WTC11 (cell line): Measurements from ENCODE around the gene MAP3K6. TPM values are rescaled to one million over a fixed set of nuclear protein-coding genes. Genes with fewer than 3 reads are reported as not detected.

ENCODE experiments used
- ATAC-seq: fragments of 200-7000 bp; cut with Tn5 transposase; 2 replicates; pipeline ENCODE4 v1.10.0; 2021; ENCODE audit warnings: mild to moderate bottlenecking, moderate library complexity
- CTCF ChIA-PET: fragments of 300-600 bp; sonication (Branson Sonifier 250); formaldehyde crosslinking; loops from one replicate; lab custom pipeline; 2021; ENCODE audit warnings: antibody characterized with exemption; lab: Charles Lee
- POLR2A ChIA-PET: fragments of 350-600 bp; sonication (Branson Sonifier 250); formaldehyde crosslinking; loops from one replicate; lab custom pipeline; 2021; ENCODE audit warnings: antibody characterized with exemption; lab: Charles Lee
- DNase-seq: peaks from one replicate; pipeline ENCODE4 v3.0.0; 2021; ENCODE audit warnings: low spot score
- H3K27ac Mint-ChIP-seq: 2 replicates; pipeline ENCODE4 v1.8.0; 2021; ENCODE audit warnings: mixed read lengths
- H3K27me3 Mint-ChIP-seq: 2 replicates; pipeline ENCODE4 v1.8.0; 2021; ENCODE audit warnings: low read depth, mild to moderate bottlenecking, moderate library complexity, mixed read lengths
- H3K36me3 Mint-ChIP-seq: 2 replicates; pipeline ENCODE4 v1.8.0; 2021; ENCODE audit warnings: mixed read lengths
- H3K4me1 Mint-ChIP-seq: 2 replicates; pipeline ENCODE4 v1.8.0; 2022; ENCODE audit warnings: mixed read lengths
- H3K4me3 Mint-ChIP-seq: 2 replicates; pipeline ENCODE4 v1.8.0; 2021; ENCODE audit warnings: mild to moderate bottlenecking, moderate library complexity, mixed read lengths
- H3K9me3 Mint-ChIP-seq: 2 replicates; pipeline ENCODE4 v1.8.0; 2021; ENCODE audit warnings: mixed read lengths
- CBFB ChIP-seq: sonication (generic); formaldehyde crosslinking; IDR thresholded peaks from 2 replicates; pipeline ENCODE4 v1.8.1; 2022; ENCODE audit warnings: mild to moderate bottlenecking, low read depth, missing genetic modification reagents
- CREM ChIP-seq: sonication (generic); formaldehyde crosslinking; IDR thresholded peaks from 2 replicates; pipeline ENCODE4 v1.8.1; 2022; ENCODE audit warnings: mild to moderate bottlenecking, missing genetic modification reagents, moderate library complexity
- ELF4 ChIP-seq: sonication (generic); formaldehyde crosslinking; IDR thresholded peaks from 2 replicates; pipeline ENCODE4 v1.8.1; 2022; ENCODE audit warnings: low read depth, mild to moderate bottlenecking, moderate library complexity, missing genetic modification reagents
- ESRRA ChIP-seq: sonication (generic); formaldehyde crosslinking; IDR thresholded peaks from 2 replicates; pipeline ENCODE4 v1.8.1; 2022; ENCODE audit warnings: mild to moderate bottlenecking, missing genetic modification reagents, borderline replicate concordance
- ETV6 ChIP-seq: sonication (generic); formaldehyde crosslinking; IDR thresholded peaks from 2 replicates; pipeline ENCODE4 v1.8.1; 2022; ENCODE audit warnings: mild to moderate bottlenecking, missing genetic modification reagents
- FOXK1 ChIP-seq: sonication (generic); formaldehyde crosslinking; IDR thresholded peaks from 2 replicates; pipeline ENCODE4 v1.8.0; 2022; ENCODE audit warnings: mild to moderate bottlenecking, moderate library complexity, missing genetic modification reagents
- FOXP1 ChIP-seq: sonication (generic); formaldehyde crosslinking; IDR thresholded peaks from 2 replicates; pipeline ENCODE4 v1.8.0; 2022; ENCODE audit warnings: missing genetic modification reagents, mild to moderate bottlenecking, moderate library complexity, borderline replicate concordance
- GTF2I ChIP-seq: fragments of 250-450 bp; sonication (Bioruptor Pico); conservative IDR thresholded peaks from 2 replicates; pipeline ENCODE4 v1.4.0; 2021; ENCODE audit warnings: mild to moderate bottlenecking
- NFATC4 ChIP-seq: fragments of 250-450 bp; sonication (Bioruptor Pico); IDR thresholded peaks from 2 replicates; pipeline ENCODE4 v1.9.0; 2021; ENCODE audit warnings: mild to moderate bottlenecking
- NFYB ChIP-seq: sonication (generic); formaldehyde crosslinking; conservative IDR thresholded peaks from 2 replicates; pipeline ENCODE4 v1.8.0; 2022; ENCODE audit warnings: low read depth, missing genetic modification reagents
- TEAD4 ChIP-seq: sonication (generic); formaldehyde crosslinking; IDR thresholded peaks from 2 replicates; pipeline ENCODE4 v1.8.0; 2022; ENCODE audit warnings: mild to moderate bottlenecking, missing genetic modification reagents
- ZNF396 ChIP-seq: fragments of 250-450 bp; sonication (Bioruptor Pico); IDR thresholded peaks from 2 replicates; pipeline ENCODE4 v1.8.0; 2021; ENCODE audit warnings: mild to moderate bottlenecking, moderate library complexity, borderline replicate concordance
- total RNA-seq: library from RNA; stranded (reverse); gene quantifications from 3 replicates; pipeline ENCODE4 v1.2.3, GENCODE V29; 2021
- TF ChIP-seq, protein P1 (sequence below): sonication (generic); formaldehyde crosslinking; conservative IDR thresholded peaks from 2 replicates; pipeline ENCODE4 v1.8.1; 2022; ENCODE audit warnings: mild to moderate bottlenecking, missing genetic modification reagents
- TF ChIP-seq, protein P2 (sequence below): sonication (generic); formaldehyde crosslinking; IDR thresholded peaks from 2 replicates; pipeline ENCODE4 v1.8.1; 2022; ENCODE audit warnings: mild to moderate bottlenecking, missing genetic modification reagents, moderate library complexity, borderline replicate concordance
- TF ChIP-seq, protein P3 (sequence below): sonication (generic); formaldehyde crosslinking; IDR thresholded peaks from 2 replicates; pipeline ENCODE4 v1.8.0; 2022; ENCODE audit warnings: mild to moderate bottlenecking, missing genetic modification reagents
- TF ChIP-seq, protein P4 (sequence below): sonication (generic); formaldehyde crosslinking; IDR thresholded peaks from 2 replicates; pipeline ENCODE4 v1.8.0; 2022; ENCODE audit warnings: mild to moderate bottlenecking, missing genetic modification reagents
- TF ChIP-seq, protein P5 (sequence below): sonication (generic); formaldehyde crosslinking; IDR thresholded peaks from 2 replicates; pipeline ENCODE4 v1.8.0; 2023; ENCODE audit warnings: missing genetic modification reagents
- TF ChIP-seq, protein P6 (sequence below): sonication (generic); formaldehyde crosslinking; IDR thresholded peaks from 2 replicates; pipeline ENCODE4 v1.8.0; 2022; ENCODE audit warnings: missing genetic modification reagents
- TF ChIP-seq, protein P7 (sequence below): fragments of 250-450 bp; sonication (Bioruptor Pico); IDR thresholded peaks from 2 replicates; pipeline ENCODE4 v1.9.0; 2021; ENCODE audit warnings: mild to moderate bottlenecking

The MAP3K6 gene
- total RNA-seq, 1 experiment from 2014 or later: 15.0 TPM

DNA sequence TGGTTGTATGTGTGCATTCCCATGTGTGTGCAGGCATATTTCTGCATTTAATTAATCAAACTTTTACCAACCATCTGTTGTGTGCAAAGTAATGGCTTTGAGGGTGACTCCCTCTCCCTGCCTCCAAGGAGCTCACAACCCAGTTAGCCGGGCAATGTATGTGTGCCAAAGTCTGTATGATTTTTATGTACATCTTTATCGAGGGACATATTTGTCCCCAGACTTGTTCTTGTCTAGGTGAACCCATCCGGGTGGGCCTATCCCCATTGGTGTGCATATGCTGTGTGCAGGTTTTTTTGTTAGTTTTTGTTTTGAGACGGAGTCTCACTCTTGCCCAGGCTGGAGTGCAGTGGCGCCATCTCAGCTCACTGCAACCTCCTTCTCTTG is 23.1 kb downstream of the MAP3K6 start:
- ATAC-seq (no peak), DNase-seq (no peak)
- CTCF ChIA-PET: interaction anchor here (1.2 to 4.5 kb wide), 5 partner anchors 14 to 53 kb away, joined by 4 to 36 read pairs (median 4); no protein-coding TSS in a partner anchor
- H3K27ac Mint-ChIP-seq: peak overlapping the region; percentile 68; the same call in 1 of the 2 replicates
- no peak for TF ChIP-seq GTF2I (CRISPR knock-in tag)
- no peak for TF ChIP-seq CBFB (CRISPR knock-in tag)
- no peak for TF ChIP-seq ZNF396 (CRISPR knock-in tag)
- no peak for TF ChIP-seq NFATC4
- TF ChIP-seq CREM (CRISPR knock-in tag): no peak
- TF ChIP-seq, protein P1, sequence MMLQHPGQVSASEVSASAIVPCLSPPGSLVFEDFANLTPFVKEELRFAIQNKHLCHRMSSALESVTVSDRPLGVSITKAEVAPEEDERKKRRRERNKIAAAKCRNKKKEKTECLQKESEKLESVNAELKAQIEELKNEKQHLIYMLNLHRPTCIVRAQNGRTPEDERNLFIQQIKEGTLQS (CRISPR knock-in tag): no peak
- TF ChIP-seq ESRRA (CRISPR knock-in tag): no peak
- TF ChIP-seq, protein P2, sequence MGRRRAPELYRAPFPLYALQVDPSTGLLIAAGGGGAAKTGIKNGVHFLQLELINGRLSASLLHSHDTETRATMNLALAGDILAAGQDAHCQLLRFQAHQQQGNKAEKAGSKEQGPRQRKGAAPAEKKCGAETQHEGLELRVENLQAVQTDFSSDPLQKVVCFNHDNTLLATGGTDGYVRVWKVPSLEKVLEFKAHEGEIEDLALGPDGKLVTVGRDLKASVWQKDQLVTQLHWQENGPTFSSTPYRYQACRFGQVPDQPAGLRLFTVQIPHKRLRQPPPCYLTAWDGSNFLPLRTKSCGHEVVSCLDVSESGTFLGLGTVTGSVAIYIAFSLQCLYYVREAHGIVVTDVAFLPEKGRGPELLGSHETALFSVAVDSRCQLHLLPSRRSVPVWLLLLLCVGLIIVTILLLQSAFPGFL (CRISPR knock-in tag): no peak
- TF ChIP-seq, protein P3, sequence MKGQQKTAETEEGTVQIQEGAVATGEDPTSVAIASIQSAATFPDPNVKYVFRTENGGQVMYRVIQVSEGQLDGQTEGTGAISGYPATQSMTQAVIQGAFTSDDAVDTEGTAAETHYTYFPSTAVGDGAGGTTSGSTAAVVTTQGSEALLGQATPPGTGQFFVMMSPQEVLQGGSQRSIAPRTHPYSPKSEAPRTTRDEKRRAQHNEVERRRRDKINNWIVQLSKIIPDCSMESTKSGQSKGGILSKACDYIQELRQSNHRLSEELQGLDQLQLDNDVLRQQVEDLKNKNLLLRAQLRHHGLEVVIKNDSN (CRISPR knock-in tag): no peak
- no peak for TF ChIP-seq NFYB (CRISPR knock-in tag)
- TF ChIP-seq, protein P4, sequence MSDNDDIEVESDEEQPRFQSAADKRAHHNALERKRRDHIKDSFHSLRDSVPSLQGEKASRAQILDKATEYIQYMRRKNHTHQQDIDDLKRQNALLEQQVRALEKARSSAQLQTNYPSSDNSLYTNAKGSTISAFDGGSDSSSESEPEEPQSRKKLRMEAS: no peak
- peaks cover 2% of the 10 kb centered on the region; the same call in 1 of the 2 replicates for H3K27me3 Mint-ChIP-seq
- peaks cover 45% of the 10 kb centered on the region for H3K4me1 Mint-ChIP-seq
- no peaks in the 10 kb centered on the region for H3K9me3 Mint-ChIP-seq
- POLR2A ChIA-PET: interaction anchor here (0.9 kb wide), 1 partner anchor 43 kb away, joined by 3 read pairs; no protein-coding TSS in a partner anchor
- peak overlapping the region; percentile 29; the same call in 1 of the 2 replicates for H3K4me3 Mint-ChIP-seq
- peaks cover 9% of the 10 kb centered on the region; the same call in 1 of the 2 replicates for H3K36me3 Mint-ChIP-seq

DNA sequence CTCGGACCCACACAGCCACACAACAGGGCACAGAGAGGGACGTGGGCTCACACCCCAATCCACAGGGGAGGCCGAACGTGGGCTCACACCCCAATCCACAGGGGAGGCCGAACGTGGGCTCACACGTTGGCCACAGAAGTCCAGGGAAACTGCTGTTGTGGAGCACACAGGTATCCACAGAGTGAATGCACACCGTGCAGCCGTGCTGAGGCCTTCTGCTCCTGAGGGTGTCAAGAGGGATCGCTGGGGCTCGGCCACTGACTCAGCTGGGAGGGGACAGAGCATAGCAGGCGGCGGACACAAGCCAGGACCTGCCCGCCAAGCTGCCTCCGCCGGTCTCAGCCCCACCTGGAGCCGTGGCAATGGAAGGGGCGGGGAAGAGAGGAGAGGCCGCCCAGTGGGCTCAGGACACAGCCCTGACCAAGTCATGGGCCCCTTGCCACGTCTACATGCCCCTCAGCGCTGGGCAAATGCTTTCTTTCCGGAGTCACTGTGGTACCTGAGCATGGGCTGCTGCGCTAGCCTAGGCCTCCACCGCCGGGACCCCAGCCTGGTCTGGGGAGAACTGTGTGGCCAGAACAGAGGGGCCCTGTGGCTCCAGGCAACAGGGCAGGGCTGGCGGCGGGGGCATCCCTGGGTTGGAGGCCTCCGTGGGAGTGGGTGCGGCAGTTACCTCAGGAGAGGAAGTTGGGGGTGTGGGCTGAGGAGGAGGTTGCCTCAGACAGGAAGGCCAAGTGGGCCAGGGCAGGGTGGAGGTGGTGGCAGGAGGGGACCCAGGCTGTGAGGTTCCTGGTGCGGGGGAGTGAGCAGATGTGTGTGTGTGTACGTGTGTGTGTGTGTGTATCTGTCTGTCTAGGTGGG is 23.8 kb downstream of the MAP3K6 start:
- Mint-ChIP-seq H3K27ac (peak overlapping the region; percentile 68), H3K36me3 (peaks cover 9% of the 10 kb centered on the region; the same call in 1 of the 2 replicates), H3K27me3 (peaks cover 2% of the 10 kb centered on the region; the same call in 1 of the 2 replicates), H3K4me3 (peak overlapping the region; percentile 67), H3K9me3 (no peaks in the 10 kb centered on the region)
- DNase-seq: peak; percentile 39
- peak; percentile 27 for ATAC-seq
- TF ChIP-seq, protein P5, sequence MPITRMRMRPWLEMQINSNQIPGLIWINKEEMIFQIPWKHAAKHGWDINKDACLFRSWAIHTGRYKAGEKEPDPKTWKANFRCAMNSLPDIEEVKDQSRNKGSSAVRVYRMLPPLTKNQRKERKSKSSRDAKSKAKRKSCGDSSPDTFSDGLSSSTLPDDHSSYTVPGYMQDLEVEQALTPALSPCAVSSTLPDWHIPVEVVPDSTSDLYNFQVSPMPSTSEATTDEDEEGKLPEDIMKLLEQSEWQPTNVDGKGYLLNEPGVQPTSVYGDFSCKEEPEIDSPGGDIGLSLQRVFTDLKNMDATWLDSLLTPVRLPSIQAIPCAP (CRISPR knock-in tag): 0 out of 2 replicates have a peak, but pooled peaks have one; percentile 21
- TF ChIP-seq ETV6 (CRISPR knock-in tag) (0 out of 2 replicates have a peak, but pooled peaks have one; percentile 44), ELF4 (CRISPR knock-in tag) (no peak), FOXP1 (CRISPR knock-in tag) (peak; percentile 57; the same call in 1 of the 2 replicates), FOXK1 (0 out of 2 replicates have a peak, but pooled peaks have one; percentile 6), TEAD4 (CRISPR knock-in tag) (no peak)
- TF ChIP-seq, protein P6, sequence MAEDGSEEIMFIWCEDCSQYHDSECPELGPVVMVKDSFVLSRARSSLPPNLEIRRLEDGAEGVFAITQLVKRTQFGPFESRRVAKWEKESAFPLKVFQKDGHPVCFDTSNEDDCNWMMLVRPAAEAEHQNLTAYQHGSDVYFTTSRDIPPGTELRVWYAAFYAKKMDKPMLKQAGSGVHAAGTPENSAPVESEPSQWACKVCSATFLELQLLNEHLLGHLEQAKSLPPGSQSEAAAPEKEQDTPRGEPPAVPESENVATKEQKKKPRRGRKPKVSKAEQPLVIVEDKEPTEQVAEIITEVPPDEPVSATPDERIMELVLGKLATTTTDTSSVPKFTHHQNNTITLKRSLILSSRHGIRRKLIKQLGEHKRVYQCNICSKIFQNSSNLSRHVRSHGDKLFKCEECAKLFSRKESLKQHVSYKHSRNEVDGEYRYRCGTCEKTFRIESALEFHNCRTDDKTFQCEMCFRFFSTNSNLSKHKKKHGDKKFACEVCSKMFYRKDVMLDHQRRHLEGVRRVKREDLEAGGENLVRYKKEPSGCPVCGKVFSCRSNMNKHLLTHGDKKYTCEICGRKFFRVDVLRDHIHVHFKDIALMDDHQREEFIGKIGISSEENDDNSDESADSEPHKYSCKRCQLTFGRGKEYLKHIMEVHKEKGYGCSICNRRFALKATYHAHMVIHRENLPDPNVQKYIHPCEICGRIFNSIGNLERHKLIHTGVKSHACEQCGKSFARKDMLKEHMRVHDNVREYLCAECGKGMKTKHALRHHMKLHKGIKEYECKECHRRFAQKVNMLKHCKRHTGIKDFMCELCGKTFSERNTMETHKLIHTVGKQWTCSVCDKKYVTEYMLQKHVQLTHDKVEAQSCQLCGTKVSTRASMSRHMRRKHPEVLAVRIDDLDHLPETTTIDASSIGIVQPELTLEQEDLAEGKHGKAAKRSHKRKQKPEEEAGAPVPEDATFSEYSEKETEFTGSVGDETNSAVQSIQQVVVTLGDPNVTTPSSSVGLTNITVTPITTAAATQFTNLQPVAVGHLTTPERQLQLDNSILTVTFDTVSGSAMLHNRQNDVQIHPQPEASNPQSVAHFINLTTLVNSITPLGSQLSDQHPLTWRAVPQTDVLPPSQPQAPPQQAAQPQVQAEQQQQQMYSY (CRISPR knock-in tag): peak; percentile 22; the same call in 1 of the 2 replicates
- TF ChIP-seq, protein P7, sequence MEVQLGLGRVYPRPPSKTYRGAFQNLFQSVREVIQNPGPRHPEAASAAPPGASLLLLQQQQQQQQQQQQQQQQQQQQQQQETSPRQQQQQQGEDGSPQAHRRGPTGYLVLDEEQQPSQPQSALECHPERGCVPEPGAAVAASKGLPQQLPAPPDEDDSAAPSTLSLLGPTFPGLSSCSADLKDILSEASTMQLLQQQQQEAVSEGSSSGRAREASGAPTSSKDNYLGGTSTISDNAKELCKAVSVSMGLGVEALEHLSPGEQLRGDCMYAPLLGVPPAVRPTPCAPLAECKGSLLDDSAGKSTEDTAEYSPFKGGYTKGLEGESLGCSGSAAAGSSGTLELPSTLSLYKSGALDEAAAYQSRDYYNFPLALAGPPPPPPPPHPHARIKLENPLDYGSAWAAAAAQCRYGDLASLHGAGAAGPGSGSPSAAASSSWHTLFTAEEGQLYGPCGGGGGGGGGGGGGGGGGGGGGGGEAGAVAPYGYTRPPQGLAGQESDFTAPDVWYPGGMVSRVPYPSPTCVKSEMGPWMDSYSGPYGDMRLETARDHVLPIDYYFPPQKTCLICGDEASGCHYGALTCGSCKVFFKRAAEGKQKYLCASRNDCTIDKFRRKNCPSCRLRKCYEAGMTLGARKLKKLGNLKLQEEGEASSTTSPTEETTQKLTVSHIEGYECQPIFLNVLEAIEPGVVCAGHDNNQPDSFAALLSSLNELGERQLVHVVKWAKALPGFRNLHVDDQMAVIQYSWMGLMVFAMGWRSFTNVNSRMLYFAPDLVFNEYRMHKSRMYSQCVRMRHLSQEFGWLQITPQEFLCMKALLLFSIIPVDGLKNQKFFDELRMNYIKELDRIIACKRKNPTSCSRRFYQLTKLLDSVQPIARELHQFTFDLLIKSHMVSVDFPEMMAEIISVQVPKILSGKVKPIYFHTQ (CRISPR knock-in tag): no peak
- TF ChIP-seq, all 79 proteins: peak for 5
- CTCF ChIA-PET: interaction anchor here (0.7 to 4.5 kb wide), 13 partner anchors 8 to 54 kb away, joined by 3 to 36 read pairs (median 4); partner anchors contain the start of gene MAP3K6
- H3K4me1 Mint-ChIP-seq: peaks cover 44% of the 10 kb centered on the region
- POLR2A ChIA-PET: interaction anchor here (0.9 to 2.0 kb wide), 2 partner anchors 35 to 43 kb away, joined by 3 to 6 read pairs; no protein-coding TSS in a partner anchor
